ENCODE results near the gene OR10G4.
"Not testable (repeated sequence)": the region's sequence is repeated elsewhere in the genome, so short reads cannot be mapped to it uniquely, and the experiment has no call there.

The OR10G4 gene

GRCh38 chr11:124012697-124013096 is at the start of gene OR10G4:
OR10G4 (plus strand) TSS chr11:124012997; CDS start chr11:124015575, 2,578 bp downstream.
- DNase-seq (ENCODE audit: low read depth in 3 of 3): no peak

GRCh38 chr11:123973816-123974215 is 39.0 kb upstream of the OR10G4 start:
- no peak for DNase-seq (ENCODE audit: low read depth in 3 of 3)

- no peak for DNase-seq (ENCODE audit: low read depth in 3 of 3)
These were observed 35.8 kb upstream of the OR10G4 start for GRCh38 chr11:123976770-123977560.

GRCh38 chr11:123977731-123978347 is 35.0 kb upstream of the OR10G4 start, which contains the start of gene OR10S1:
OR10S1 (minus strand) TSS chr11:123977781; CDS start chr11:123977664, 117 bp downstream.
- DNase-seq (ENCODE audit: low read depth in 3 of 3): no peak

GRCh38 chr11:123979311-123979710 is 33.5 kb upstream of the OR10G4 start:
- no peak for DNase-seq (ENCODE audit: low read depth in 3 of 3)

GRCh38 chr11:123995119-123995518 is 17.7 kb upstream of the OR10G4 start, which contains the start of gene OR10G6:
OR10G6 (minus strand) TSS chr11:123995161; CDS start chr11:123995161, 0 bp downstream.
- no peak for DNase-seq (ENCODE audit: low read depth in 3 of 3)

GRCh38 chr11:124015837-124016236 is 3.0 kb downstream of the OR10G4 start:
- not testable (repeated sequence) for DNase-seq (ENCODE audit: low read depth in 3 of 3)

- DNase-seq (ENCODE audit: low read depth in 3 of 3): no peak
These were observed 13.7 kb downstream of the OR10G4 start, which contains the start of gene OR10G8 for GRCh38 chr11:124026498-124026897. OR10G8 (plus strand) TSS chr11:124026798; CDS start chr11:124029623, 2,825 bp downstream.

- DNase-seq (ENCODE audit: low read depth in 3 of 3): no peak
These were observed 23.9 kb downstream of the OR10G4 start for GRCh38 chr11:124036666-124037065.

- no peak for DNase-seq (ENCODE audit: low read depth in 3 of 3)
These were observed 26.8 kb downstream of the OR10G4 start for GRCh38 chr11:124039557-124039956.

- no peak for DNase-seq (ENCODE audit: low read depth in 3 of 3)
These were observed 28.5 kb downstream of the OR10G4 start, which contains the start of gene OR10G7 for GRCh38 chr11:124041254-124041653. OR10G7 (minus strand) TSS chr11:124041325; CDS start chr11:124039001, 2,324 bp downstream.

- DNase-seq (ENCODE audit: low read depth in 3 of 3): no peak
These were observed 30.6 kb downstream of the OR10G4 start for GRCh38 chr11:124043420-124043819.

GRCh38 chr11:124050748-124051147 is 38.0 kb downstream of the OR10G4 start:
- DNase-seq (ENCODE audit: low read depth in 3 of 3): no peak

GRCh38 chr11:124052966-124053365 is 40.2 kb downstream of the OR10G4 start:
- DNase-seq (ENCODE audit: low read depth in 3 of 3): no peak
